Myocyte (in vitro differentiated cells): Measurements from ENCODE around the gene ARAP1. TPM values are rescaled to one million over a fixed set of nuclear protein-coding genes. Genes with fewer than 3 reads are reported as not detected.
A peak's percentile ranks its signal among the peaks of the same experiment; 100 is the strongest.

Experiments
- DNase-seq: peaks from one replicate; pipeline ENCODE4 v3.0.0-alpha.2; 2012; ENCODE audit warnings: low read depth
- total RNA-seq: library from RNA; depleted of rRNA; stranded (reverse); fragments of >200 nt; gene quantifications from 2 replicates; pipeline ENCODE4 v1.2.3, GENCODE V29; 2014

ARAP1 gene
- total RNA-seq, 1 donor from 2014 or later: 62.2 TPM

DNA sequence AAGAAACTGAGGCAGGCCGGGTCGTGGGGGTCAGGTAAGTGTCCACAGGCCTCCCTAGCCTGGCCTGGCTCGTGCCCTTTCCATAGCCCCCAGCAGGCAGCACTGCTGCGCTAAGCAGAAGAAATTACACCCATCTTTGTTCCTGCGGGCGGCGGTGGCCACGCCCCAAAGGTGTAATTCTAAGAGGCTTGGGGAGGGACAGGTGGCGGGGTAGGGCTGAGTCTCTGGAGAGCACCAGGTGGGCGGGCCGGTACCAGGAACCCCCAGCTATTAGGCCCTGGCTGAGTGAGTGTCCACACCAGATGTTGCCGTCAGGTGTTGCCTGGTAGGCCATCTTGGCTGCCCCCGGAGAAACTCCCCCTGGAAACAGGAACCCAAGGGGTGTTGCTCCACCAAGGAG lies 12.3 kb upstream of the ARAP1 start:
- no peak for DNase-seq

GRCh38 chr11:72763823-72764222 lies 11.6 kb upstream of the ARAP1 start:
- no peak for DNase-seq

GRCh38 chr11:72762641-72763304 lies 10.6 kb upstream of the ARAP1 start:
- DNase-seq: no peak

- DNase-seq: peak; percentile 75
Observed at GRCh38 chr11:72760539-72761405, 8.6 kb upstream of the ARAP1 start.

- peak; percentile 49 for DNase-seq
Observed at GRCh38 chr11:72759468-72759985, 7.3 kb upstream of the ARAP1 start.

DNA sequence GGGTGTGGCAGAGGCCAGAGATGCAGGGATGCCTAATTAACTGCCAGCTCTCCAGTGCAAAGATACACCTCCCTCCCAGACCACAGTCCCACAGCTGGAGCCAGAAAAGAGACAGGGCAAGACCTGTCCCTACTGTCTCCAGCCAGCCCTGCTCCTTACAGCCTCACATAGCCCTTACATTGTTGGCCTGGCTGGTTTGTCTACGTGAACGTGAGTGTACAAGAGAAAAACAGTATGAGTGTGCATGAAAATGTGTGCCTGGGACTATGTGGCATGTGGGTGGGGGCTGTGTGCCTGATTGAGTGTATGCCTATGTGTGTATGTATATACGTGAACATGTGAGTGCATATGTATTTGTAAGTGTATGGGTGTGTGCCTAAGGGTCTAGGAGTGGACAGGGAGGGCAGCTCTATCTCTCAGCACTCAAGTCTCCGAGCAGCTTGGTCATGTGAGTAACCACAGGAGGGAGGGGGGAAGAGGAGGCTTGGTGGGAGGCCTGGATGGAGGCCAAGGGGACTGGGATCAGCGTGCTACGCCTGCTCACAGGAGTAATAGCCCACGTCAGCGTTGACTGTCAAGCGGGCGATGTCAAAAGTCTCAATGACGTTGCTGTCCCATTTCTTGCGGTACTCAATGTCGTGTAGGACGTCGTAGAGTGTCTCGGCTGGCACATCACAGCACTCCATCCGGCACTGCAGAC lies 6.6 kb upstream of the ARAP1 start:
- DNase-seq: peak; percentile 31

DNA sequence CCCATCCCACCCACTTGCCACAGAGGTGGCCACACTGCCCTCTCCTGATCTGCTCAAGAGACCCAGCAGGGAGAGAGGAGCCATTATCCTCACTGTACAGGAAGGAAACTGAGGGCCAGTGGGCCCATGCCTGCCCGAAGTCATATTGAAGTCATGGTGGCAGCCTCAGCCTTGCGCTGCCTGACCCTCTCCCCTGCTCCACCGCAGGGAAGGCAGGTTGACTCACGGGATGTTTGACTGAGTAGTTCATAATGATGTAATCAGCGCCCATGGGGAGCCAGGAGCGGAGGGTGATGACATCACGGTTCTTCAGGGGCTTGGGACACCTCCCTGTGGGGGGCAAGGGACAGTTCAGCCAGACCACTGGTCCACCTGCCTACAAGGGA lies 6.1 kb upstream of the ARAP1 start:
- no peak for DNase-seq

- DNase-seq: peak; percentile 79
Observed at GRCh38 chr11:72755713-72756285, 3.6 kb upstream of the ARAP1 start.

DNA sequence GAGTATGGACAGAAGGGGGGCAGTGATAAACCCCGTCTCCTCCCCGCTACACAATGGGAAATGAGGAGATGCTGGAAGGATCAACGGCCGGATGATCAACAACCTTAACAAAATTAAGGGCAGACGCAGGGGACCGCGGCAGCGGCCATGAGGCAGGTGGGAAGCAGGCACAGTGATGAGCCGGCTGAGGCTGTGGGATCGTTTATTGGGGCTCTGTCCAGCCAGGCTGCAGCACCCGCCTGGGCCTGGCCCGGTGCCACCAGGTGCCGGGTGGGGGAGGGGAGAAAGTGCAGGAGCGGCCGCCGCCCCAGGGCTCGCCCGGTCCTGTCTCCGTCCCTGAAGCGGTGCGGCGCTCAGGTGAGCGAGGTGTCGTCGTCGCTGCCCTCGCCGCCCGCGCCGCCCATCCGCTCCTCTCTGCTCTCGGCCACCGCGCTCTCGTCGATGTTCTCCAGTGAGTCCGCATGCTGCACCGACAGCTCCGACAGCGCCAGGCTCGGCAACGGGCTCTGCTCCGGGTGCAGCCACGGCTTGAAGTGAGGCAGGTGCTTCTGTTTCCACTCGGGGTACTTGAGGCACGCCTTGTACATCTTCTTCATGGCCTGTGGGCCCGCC lies 2.4 kb upstream of the ARAP1 start:
- no peak for DNase-seq

GRCh38 chr11:72754149-72754543 lies 1.9 kb upstream of the ARAP1 start:
- DNase-seq: no peak

DNA sequence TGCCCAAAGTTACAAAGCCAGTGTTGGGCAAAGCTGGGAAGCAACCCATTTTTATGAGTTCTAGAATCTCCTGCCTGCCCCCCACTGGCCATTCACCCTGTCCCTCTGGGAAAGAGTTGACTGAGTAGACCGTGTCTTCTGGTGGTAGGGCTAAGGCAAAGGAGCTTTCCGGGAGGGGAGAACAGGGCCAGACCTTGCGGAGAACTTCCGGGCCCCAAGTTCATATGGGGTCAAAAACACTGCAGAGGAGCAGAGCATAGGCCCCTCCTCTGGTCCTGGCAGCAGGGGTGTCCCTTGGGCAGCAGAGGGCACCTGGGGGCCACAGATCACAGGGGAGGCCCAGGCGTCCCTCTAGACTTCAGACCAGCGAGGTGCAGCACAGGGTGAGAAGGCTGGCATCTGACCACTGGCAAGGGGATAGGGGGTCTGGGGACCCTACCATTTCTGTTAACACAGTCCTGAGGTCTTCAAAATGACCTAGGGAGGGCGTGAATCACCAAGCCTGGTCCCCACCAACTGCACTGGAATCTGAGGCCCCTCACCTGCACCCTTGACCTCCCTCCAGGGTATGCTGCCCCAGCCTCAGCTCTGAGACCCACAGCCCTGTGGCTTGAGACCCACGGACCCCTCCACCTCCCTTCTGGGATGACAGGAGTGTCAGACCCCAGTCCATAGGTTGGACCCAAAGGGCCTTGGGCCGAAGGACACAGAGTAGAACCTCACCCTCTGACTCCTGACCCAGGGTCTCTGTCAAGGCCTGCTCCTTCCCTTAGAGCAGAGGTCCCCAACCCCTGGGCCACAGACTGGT lies 1.3 kb upstream of the ARAP1 start:
- DNase-seq: no peak

DNA sequence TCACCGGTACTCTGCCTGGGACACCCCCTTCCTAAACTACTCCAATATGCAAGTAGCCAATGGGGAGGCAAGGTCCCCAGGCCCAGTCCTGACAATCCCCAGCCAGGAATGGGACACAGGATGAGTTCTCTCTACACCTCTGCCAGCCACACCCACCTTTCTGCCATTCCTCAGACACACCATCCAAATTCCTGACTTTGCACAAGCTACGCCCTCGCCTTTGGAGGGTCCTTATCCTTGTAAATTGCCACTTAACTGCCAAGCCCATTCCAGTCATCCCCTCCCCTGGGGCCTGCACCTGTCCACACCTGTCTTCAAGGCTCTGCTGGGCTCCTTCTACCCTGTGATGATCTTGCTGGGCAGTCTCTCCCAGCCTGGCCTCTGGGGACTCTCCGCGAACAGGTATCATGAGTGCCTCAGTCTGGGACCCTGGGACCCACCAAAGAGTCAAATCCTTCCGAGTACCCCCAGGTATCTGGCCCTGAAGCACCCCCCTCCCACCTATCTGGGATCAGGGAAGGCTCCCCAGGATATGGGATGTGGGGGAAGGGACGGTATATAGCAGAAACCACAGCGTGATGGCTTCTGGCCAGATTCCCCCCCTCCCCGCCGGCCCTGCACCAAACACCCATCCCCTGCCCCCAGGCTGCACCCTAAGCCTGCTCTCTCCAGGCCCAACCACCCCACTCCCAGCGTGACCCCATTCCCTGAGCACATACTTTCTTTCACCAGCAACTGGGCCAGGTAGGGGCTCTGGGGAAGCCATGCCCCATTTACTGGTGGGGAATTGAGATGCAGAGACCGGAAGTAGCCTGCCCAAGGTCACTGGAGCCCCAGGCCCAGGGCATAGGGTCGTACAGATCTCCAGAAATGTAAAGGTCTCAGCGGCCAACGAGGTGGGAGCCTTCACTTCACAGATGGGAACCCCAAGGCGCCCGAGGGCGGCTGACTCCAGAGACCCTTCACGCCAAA lies 806 bp downstream of the ARAP1 start:
- no peak for DNase-seq

- no peak for DNase-seq
Observed at GRCh38 chr11:72750556-72751115, 1.6 kb downstream of the ARAP1 start.

DNA sequence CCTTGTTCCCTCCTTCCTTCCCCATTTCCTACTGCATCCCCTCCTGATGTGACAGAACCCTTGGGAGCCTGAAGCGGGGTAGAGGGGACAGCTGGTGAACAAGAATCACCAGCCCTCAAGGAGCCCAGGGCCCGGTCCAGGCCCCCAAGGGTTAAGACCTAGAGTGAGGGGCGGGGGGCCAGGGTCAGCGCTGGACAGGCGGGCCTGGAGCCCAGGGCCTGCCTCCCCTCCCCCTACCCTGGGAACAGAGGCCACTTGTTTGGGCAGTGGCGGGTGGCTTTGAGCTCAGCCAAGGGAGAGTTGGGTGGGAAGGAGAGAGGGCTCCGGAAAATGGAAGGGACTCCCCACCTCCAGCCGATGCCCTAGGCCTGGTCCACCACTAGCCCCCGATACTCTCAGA lies 2.1 kb downstream of the ARAP1 start:
- DNase-seq: no peak

- DNase-seq: no peak
Observed at GRCh38 chr11:72747289-72747855, 4.8 kb downstream of the ARAP1 start.

- no peak for DNase-seq
Observed at GRCh38 chr11:72746821-72747220, 5.4 kb downstream of the ARAP1 start.

- DNase-seq: no peak
Observed at GRCh38 chr11:72745925-72746550, 6.2 kb downstream of the ARAP1 start.

DNA sequence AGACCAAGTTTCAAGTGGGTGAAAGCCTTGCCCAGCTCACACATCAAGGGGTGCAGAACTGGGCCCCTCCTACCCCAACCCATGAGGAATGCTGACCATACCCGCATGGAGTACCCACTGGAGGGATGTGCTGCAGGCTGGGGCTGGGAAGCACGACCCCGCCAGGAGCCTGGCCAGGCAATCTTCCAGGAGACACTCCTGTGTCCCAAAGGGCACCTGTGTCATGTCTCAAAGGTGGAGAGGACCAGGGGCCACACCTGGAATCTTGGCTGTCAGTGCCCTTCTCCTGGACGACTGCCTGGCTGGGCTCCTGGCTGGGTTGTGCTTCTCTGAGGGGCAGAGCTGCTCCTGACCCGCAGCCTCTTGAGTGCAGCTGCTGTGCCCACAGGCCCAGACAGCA lies 6.7 kb downstream of the ARAP1 start:
- DNase-seq: no peak
